Cardiac fibroblast (primary cell): Measurements from ENCODE around the gene DSCAML1.

ENCODE experiments used
- DNase-seq, 2 donors: peaks; one replicate each; pipeline versions ENCODE4 v3.0.0 to v3.0.0-alpha.2; 2010; ENCODE audit warnings: low read depth in 2 of 2
- H3K4me3 ChIP-seq, 2 donors: replicated peaks in 1 of 2; 1 replicate in 1 of 2; 2 replicates in 1 of 2; pipeline ENCODE4 v1.5.1; 2011; ENCODE audit warnings: low read depth in 2 of 2, low read length in 2 of 2, mild to moderate bottlenecking in 2 of 2, moderate library complexity in 1 of 2
- CTCF ChIP-seq: IDR thresholded peaks from one replicate; pipeline ENCODE4 v1.5.1; 2011; ENCODE audit warnings: low read depth, mild to moderate bottlenecking, low read length, inconsistent platforms

Gene DSCAML1

GRCh38 chr11:117560780-117561530 is 236.1 kb downstream of the DSCAML1 start:
- no peak overlapping the region for H3K4me3 ChIP-seq
- DNase-seq: no peak
- TF ChIP-seq CTCF: no peak

GRCh38 chr11:117559698-117560097 is 237.3 kb downstream of the DSCAML1 start:
- no peak for TF ChIP-seq CTCF
- H3K4me3 ChIP-seq: no peak overlapping the region
- DNase-seq: no peak

- TF ChIP-seq CTCF: no peak
- no peak for DNase-seq
- H3K4me3 ChIP-seq: no peak overlapping the region
Observed at GRCh38 chr11:117557361-117557760, 239.7 kb downstream of the DSCAML1 start.

- no peak for DNase-seq
- TF ChIP-seq CTCF: no peak
- no peak overlapping the region for H3K4me3 ChIP-seq
Observed at GRCh38 chr11:117554601-117555333, 242.2 kb downstream of the DSCAML1 start.

- no peak for DNase-seq
- no peak overlapping the region for H3K4me3 ChIP-seq
- TF ChIP-seq CTCF: no peak
Observed at GRCh38 chr11:117552626-117553025, 244.4 kb downstream of the DSCAML1 start.

GRCh38 chr11:117551761-117552343 is 245.2 kb downstream of the DSCAML1 start:
- TF ChIP-seq CTCF: no peak
- no peak overlapping the region for H3K4me3 ChIP-seq
- no peak for DNase-seq
